Measurements from ENCODE around the gene ZNF282.
"Not testable (repeated sequence)": the region's sequence is repeated elsewhere in the genome, so short reads cannot be mapped to it uniquely, and the experiment has no call there.

Gene ZNF282

DNA sequence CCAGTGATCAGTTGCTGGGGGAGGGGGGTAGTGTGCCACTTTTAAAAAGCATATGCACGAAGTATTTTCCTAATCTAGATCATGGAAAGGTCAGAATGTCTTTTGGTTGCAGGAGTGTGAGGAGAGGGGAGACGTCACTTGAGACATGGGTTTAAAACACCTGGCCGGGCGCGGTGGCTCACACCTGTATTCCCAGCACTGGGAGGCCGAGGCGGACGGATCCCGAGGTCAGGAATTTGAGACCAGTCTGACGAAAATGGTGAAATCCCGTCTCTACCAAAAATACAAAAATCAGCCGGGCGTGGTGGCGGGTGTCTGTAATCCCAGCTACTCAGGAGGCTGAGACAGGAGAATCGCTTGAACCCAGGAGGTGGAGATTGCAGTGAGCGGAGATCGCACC, 31.0 kb downstream of the ZNF282 start:
- not testable (repeated sequence) for DNase-seq

DNA sequence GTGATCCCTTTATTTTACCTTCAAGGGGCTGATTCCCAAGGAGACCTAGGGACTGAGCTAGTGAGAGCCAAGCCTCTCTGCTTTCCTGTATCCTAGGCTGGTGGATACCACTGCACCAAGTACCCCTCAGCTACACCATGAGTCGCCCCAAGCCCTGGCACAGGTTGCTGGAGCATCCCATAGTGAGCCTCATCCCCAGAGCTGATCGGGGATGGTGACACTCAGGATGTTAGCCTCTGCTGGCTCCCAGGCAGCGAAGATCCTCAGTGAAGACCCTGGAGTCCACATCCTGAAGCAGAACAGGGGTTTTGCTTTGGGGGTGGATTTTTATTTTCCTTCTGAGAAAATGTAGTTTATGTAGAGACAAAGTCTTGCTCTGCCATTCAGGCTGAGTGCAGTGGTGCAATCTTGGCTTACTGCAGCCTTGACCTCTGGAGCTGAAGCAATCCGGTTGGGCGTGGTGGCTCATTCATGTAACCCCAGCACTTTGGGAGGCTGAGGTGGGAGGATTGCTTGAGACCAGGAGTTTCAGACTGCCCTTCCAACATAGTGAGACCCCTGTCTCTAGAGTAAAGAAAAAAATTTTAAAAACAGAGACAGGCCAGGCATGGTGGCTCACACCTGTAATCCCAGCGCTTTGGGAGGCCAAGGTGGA, 31.6 kb downstream of the ZNF282 start:
- DNase-seq = no peak

DNA sequence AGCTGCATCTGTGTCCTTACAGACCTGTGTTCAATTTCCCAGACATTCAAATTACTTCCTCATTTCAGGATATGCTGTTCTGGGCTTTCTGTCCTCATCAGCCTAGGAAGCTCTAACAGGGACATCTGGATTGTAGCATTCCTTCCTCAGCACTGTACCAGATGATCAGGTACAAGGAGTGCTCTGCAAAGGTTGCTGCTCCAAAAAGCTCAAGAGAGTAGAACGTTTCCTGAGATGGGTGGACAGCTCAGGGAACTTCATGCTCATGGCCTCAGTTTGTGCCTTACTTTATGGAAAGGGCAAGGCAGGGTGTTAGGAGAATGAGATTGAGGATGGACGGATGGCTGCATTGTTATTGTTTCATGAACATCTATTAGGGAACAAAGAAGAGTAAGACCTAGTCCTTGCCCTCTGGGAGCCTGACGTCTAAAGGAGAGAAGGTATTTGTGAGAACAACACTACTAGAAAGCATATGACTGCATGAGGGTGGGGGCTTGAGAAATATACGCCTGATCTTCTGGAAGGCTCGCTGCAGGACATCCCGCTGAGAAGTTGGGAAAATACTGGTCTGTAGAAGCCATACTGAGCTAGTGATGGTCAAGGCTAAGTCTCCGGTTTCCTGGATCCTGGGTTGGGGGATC, 33.6 kb downstream of the ZNF282 start:
- no peak for DNase-seq

DNA sequence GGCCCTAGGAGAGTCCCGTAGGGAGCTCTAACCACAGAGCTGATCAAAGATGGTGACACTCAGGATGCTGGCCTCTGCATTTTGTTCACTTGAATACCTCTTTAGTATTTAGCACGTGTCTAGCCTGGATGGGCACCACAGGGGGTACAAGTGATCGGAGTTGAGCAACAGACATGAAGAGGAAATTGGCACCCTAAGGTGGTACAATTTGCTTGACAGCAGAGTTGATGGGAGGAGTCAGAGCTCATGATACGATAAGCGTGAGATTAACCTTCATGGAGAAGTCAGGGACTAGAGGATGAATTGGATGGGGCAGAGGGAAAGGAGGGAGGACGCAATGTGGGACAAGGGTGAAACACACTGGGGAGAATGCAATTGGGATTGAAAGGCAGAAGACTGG, 34.2 kb downstream of the ZNF282 start:
- DNase-seq = no peak

DNA sequence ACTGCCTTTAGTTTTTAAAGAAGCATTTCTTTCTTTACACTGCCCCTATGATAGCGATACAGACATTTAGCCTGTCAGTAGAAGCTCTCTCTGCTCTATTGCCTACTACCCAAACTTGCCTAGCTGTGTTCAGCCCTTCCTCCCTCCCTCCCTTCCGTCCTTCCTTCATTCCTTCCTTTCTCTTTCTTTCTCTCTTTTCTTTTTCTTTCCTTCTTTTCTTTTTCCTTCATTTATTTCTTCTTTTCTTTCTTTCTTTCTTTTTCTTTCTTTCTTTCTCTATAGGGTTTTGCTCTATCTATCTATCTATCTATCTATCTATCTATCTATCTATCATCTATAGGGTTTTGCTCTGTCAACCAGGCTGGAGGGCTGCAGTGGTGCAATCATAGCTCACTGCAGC, 37.0 kb downstream of the ZNF282 start:
- no peak for DNase-seq

DNA sequence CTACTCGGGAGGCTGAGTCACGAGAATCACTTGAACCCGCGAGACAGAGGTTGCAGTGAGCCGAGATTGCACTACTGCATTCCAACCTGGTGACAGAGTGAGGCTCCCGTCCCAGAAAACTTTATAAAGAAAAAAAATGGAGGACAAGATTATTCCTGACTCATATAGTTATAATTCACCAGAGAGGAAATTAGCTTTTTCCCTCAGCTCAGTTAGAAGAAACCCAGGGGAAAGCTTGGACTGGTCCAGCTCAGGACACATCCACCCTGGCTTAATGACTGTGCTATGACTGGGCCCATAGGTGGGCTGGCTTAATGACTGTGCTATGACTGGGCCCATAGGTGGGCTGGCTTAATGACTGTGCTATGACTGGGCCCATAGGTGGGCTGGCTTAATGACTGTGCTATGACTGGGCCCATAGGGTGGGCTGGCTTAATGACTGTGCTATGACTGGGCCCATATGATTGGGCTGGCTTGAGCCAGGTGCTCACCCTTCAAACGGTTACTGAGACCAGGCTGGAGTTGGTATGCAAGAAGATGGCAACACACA, 38.4 kb downstream of the ZNF282 start:
- DNase-seq = not testable (repeated sequence)

DNA sequence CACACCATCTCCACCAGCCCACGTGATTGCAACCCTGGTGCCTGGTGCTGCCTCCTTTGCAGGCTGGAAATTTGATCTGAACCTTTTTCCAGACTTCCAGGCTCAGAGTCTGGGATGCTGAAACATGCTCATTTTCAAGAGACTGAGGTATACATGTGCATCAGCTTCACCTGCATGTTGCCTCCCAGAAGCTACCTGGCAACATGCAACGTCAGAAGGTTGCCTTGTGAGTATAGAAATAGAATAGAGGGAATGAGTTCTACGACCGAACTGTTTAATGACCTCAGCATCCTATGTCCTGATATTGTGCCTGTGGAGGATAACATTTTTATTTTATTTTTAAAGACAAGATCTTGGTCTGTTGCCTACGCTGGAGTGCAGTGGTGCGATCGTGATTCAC, 42.2 kb downstream of the ZNF282 start:
- DNase-seq = no peak

DNA sequence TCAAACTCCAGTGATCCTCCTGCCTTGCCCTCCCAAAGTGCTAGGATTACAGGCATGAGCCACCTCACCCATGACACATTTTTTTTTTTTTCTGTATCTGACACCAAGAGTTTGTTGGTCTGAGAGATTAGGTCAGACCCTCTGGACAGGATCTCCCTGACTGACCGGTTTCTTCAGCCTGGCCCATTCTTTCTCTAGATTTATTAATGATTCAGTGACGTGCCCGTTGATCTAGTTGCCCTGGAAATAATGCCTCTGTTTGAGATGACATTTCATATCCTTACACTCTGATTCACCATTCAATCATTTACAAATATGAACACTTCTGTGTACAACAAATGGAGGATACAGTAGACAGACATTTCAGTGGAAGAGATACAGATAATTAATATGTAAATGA, 42.7 kb downstream of the ZNF282 start:
- DNase-seq = no peak

DNA sequence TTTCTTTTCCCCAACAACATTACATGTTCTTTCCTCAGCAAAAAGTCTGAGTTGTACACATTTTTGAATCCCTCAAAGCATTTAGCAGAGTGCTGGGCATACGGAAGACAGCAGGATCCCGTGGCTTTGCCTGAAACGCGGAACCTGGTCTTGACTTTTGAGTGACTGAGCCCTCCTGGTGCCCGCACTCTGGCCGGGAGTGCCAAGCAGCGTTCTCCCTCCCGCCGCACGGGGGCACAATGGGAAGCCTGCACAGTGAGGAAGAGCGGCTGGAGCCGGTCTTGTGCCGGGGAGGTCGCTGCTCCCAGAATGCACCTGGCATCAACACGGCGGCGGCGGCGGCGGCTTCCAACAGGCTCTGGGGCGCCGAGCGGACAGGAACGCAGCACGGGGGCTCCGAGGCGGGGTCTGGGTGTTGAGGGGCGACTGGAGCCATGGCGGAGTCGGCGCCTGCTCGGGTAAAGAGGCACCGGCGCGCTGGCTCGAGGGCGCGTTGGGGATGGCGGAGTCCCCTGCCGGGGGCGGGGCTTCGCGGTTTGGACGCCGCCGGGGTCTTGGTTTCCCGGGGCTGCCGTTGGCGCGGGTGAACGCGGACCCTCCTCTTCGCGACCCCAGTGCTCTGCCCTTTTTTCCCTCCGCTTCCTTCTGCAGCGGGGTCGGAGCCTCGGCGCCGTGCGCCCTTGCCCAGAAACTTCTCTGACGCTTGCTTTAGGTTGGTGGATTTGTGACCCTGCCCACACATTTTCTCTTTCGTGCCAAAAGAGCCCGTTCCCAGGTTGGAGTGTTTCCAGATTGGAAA, 44.2 kb downstream of the ZNF282 start, which contains the start of gene ZNF212:
ZNF212 (plus strand) TSS at position 307 of the 799 bp plus-strand sequence; CDS start at position 435, 128 bp downstream.
- DNase-seq = peak; percentile 88

DNA sequence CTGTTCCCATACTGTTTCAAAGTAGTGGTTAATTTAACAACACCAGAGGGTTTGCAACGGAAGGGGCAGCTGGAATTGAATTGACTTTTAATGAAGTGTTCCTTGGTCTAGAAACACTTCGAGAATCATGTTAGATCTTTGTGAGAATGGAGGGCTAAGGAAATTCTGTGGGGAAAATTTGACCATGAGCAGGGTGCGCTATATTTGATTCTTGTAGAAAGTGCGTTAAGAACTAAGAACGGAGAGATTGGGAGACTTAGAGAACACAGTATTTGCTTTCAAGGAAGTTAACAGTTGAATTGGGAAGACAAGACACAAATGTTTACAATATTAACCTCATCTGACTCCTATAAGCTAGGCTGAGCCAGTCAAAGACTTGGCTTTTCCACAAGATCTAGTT, 45.3 kb downstream of the ZNF282 start:
- no peak for DNase-seq

DNA sequence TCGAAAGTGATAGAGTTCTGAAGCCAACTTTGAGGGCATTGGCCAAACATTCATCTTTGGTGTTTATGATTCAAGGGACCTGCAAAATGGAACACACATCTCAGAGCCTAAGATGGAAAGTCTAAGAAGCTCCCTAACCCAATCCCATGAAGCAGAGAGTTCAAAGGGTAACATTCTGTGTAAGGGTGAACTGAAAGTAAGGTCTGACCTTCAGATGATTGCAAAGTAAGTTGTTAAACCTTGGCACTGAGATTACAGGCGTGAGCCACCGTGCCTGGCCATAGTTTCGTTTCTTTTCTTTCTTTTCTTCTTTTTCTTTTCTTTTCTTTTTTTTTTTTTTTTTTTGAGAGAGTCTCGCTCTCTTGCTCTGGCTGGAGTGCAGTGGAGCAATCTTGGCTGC, 46.4 kb downstream of the ZNF282 start:
- no peak for DNase-seq

DNA sequence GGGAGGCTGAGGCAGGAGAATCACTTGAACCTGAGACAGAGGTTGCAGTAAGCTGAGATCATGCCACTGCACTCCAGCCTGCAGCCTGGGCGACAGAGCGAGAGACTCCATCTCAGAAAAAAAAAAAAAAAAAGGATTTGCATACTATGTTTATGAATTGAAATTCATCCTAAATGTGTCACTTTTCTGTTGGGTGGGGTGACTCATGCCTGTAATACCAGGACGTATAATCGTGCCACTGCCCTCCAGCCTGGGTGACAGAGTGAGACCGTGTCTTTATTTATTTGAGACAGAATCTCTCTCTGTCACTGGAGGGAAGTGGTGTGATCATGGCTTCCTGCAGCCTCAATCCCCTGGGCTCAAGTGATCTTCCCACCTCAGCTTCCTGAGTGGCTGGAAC, 49.9 kb downstream of the ZNF282 start:
- DNase-seq = no peak

DNA sequence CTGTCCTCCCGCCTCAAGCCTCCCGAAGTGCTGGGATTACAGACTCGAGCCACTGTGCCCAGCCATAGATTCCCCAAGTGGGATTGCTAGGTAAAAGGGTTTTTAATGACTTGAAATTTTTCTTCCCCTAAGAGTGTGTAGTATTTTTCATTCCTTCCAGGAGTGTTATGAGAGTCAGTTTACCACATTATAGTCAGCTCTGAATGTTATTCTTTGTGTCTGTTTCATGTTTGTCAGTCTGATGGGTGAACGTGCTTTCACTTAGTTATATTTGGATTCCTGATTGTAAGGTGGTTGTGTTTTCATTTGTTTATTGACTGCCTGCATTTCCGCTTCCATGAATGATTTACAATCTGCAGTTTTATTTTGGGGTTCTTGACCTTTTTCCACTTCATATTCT, 50.4 kb downstream of the ZNF282 start:
- no peak for DNase-seq

DNA sequence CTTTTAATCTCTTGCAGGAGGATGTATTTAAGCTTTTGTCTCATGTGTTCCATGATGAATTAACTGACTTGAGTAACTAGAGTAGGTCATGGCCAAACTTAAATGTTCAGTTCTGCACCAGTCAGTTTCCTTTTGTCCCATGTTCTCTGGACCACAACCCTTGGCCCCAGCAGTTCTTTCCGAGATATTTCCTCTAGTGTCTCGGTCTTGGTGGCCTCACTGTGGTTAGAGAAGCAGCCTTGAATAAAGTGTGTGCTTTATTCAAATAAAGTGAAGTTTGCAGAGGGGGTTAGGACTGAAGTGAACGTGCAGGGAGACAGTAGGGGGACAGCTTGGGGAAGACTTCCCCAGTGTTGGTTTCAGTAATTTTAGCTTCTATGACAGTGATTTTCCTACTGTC, 53.4 kb downstream of the ZNF282 start:
- DNase-seq = no peak

DNA sequence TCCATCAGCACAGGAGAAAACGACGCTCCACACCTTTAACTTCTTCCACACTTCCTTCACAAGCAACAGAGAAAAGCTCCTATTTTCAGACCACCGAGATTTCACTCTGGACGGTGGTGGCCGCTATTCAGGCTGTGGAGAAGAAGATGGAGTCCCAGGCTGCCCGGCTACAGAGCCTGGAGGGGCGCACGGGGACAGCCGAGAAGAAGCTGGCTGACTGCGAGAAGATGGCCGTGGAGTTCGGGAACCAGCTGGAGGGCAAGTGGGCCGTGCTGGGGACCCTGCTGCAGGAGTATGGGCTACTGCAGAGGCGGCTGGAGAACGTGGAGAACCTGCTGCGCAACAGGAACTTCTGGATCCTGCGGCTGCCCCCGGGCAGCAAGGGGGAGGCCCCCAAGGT, 54.8 kb downstream of the ZNF282 start:
- DNase-seq = not testable (repeated sequence)

DNA sequence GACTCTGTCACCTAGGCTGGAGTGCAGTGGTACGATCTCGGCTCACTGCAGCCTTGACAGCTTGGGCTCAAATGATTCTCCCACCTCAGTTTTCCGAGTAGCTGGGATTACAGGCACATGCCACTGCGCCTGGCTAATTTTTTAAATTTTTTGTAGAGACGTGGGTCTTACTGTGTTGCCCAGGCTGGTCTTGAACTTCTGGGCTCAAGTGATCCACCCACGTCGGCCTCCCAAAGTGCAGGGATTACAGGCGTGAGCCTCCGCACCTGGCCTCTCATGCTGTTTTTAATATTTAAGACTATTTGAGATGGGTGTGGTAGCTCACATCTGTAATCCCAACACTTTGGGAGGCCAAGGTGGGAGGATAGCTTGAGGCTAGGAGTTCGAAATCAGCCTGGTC, 56.2 kb downstream of the ZNF282 start:
- not testable (repeated sequence) for DNase-seq

DNA sequence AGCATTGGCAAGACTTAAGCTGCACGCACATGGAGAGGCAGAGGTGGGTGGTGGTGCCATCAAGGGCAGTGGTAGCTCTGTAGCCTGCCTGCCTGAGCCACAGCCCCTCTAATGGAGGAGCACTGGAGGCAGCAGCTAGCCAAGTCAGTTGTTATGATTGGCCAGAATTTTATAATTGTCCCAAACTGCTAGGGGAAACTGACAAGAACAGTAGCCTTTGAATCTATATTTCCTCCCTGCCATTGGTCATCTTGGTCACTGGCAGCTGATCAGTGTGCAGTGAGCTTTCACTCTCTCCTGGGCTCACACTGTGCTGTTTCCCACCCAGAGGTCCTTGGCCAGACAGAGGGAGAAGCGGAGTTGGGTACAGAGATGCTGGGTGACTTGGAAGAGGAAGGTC, 57.0 kb downstream of the ZNF282 start:
- DNase-seq = no peak

DNA sequence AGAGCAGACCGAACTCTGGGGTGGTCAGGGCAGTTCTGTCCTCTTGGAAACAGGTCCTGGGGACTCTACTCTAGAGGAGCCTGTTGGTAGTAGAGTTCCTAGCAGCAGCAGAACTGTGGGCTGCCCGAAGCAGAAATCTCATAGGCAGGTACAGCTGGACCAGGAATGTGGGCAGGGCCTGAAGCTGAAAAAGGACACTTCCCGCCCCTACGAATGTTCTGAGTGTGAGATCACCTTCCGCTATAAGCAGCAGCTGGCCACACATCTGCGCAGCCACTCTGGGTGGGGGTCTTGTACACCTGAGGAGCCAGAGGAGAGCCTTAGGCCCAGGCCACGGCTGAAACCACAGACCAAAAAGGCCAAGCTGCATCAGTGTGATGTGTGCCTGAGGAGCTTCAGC, 58.3 kb downstream of the ZNF282 start:
- no peak for DNase-seq

DNA sequence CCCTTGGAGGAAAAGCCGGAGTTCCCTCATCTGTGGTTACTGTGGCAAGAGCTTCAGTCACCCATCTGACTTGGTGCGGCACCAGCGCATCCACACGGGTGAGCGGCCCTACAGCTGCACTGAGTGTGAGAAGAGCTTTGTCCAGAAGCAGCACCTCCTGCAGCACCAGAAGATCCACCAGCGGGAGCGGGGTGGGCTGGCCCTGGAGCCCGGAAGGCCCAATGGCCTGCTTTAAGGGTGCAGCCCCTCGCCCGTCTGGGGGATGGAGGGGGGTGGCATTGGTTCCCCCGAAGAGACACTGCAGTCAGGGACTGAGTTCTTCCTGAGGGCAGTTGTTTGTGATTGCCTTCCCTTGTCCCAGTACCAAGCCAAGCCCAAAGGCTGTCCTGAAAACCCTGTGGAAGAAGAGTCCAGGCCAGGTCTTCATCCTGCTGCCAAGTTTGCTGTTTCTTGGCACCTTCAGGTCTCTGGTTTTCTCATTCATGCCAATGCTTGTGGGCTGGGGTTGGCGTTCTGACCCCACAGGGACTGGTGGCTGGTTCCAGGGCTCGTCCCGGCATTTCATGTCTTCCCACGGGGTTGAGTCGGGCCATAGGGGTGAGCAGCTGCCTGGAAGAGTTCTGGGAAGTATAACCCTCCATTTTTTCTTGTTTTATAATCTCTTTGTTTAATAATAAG, 59.0 kb downstream of the ZNF282 start:
- no peak for DNase-seq

DNA sequence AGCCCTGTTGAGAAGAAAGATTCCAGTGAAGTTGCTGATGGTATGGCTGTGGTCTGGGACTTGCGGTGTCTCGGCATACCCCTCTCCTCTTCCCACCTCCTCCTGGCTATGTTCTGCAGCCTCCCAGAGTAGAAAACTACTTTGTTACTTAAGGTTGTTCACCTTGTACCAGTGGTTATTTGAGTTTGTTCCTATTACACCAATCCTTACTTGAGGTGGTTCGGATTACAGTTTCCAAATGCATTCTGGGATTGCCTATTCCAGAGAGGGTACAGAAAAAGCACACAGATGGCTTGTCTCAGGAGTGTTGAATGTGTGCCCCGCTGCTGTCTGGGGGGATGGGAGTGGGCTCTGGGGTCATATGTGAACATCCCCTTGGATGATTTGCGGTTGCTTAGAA, 59.8 kb downstream of the ZNF282 start:
- no peak for DNase-seq

DNA sequence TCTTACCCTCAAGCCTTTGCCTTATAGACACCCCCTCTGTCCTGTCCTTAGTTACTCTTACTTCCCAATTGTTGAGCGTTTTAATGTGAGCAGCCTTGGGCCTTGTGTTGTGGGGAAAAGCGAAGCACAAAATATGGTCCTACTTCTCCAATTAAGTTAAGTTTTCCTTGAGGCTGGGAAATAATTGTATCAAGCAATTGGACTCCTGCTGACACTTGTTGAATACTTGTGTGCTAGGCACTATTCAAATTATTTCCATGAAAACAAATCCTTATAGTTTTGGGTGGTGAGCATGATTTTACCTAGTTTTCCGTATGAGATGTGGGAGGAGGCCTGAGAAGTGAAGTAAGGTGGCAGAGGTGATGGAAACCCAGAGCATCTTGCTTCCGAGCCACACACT, 61.2 kb downstream of the ZNF282 start:
- DNase-seq = no peak

DNA sequence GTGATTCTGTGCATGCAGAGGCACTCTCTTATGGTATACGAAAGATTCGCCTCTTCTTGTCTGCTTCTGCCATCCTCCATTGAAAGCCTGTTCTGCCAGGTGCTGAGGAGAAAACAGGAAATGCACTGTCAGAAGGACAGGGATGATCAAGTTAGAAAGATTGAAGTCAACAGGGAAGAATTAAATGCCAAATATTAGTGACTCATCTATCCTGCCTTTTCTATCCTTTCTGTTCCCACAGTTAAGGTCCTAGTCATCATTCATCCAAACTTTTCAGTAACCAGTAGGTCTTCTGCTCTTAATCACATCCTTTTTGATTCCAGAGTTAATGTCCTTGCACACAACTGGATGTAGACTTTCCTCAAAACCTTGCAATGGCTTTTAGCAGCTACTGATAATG, 61.8 kb downstream of the ZNF282 start:
- DNase-seq = no peak

DNA sequence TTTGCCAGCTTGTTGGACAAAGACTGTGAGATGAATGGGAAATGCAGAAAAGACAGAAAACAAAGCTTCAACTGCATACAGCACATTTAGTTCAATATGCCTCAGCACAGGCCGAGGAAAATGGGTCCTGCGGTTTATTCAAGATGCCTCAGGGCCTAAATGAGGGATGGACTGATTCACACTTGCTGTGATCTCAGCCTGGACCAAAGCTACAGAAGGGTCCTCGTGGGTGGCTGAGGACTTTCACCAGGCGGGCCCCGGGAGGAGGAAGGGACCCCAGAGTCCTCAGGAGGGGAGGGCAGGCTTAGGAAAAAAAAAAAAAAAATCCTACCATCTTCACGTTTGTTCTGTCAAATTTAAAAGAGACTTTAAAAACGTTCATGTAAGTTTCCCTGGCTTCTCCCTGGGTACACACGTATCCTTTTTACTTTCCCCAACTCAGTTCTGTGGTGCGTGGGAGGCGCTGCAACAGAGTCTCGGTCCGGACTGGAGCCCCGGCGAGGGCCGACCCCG, 66.0 kb downstream of the ZNF282 start:
- no peak for DNase-seq
